ENCODE measurements around the gene FBXL7.

GRCh38 chr5:15545082-15545481, 45.1 kb downstream of the FBXL7 start:
- no peak for TF ChIP-seq CTCF (conservative IDR thresholded peaks at IDR 0.05; ENCODE audit: low read length)
- no peak for TF ChIP-seq EZH2phosphoT487 (IDR thresholded peaks at IDR 0.05; ENCODE audit: borderline replicate concordance, low read depth, low read length)
